ENCODE results near the gene MS4A3. TPM values are rescaled to one million over a fixed set of nuclear protein-coding genes. Genes with fewer than 3 reads are reported as not detected.
"Not testable (repeated sequence)": the region's sequence is repeated elsewhere in the genome, so short reads cannot be mapped to it uniquely, and the experiment has no call there.

The MS4A3 gene
- total RNA-seq, 4 donors from 2014 or later: not detected

GRCh38 chr11:60040109-60040508, 16.4 kb upstream of the MS4A3 start, which contains the start of gene OOSP2:
Gene OOSP2, plus strand, starts transcription at chr11:60040409. Its CDS starts 51 bp downstream, at chr11:60040460.
- TF ChIP-seq CTCF (IDR thresholded peaks at IDR 0.05) (no peak), POLR2A (IDR thresholded peaks at IDR 0.05) (no peak)
- no peak within 1 kb of the TSS for H3K4me3 ChIP-seq
- H3K4me1 ChIP-seq: no peaks in the 10 kb centered on the region
- no peaks in the 10 kb centered on the region for H3K9me3 ChIP-seq
- H3K27ac ChIP-seq: no peak within 1 kb of the TSS
- no peak for DNase-seq
- H3K27me3 ChIP-seq: no peaks in the 10 kb centered on the region
- intact Hi-C loops (cut with DNase I; ENCODE audit: low total_unique reads): no loop called here
- no peaks in the 10 kb centered on the region for H3K36me3 ChIP-seq

- H3K4me3 ChIP-seq; DNase-seq; H3K27ac ChIP-seq; intact Hi-C loops (cut with DNase I; ENCODE audit: low total_unique reads); H3K9me3 ChIP-seq; H3K36me3 ChIP-seq; H3K4me1 ChIP-seq; H3K27me3 ChIP-seq: not testable (repeated sequence)
These were observed 6.0 kb upstream of the MS4A3 start for GRCh38 chr11:60050422-60050821.

- H3K27me3 ChIP-seq; H3K36me3 ChIP-seq; H3K27ac ChIP-seq; H3K4me3 ChIP-seq; intact Hi-C loops (cut with DNase I; ENCODE audit: low total_unique reads); H3K4me1 ChIP-seq; DNase-seq; H3K9me3 ChIP-seq: not testable (repeated sequence)
These were observed 5.6 kb upstream of the MS4A3 start for GRCh38 chr11:60050839-60051238.

GRCh38 chr11:60059052-60059451, 2.6 kb downstream of the MS4A3 start:
- Histone ChIP-seq H3K4me1 (no peaks in the 10 kb centered on the region), H3K27me3 (no peaks in the 10 kb centered on the region), H3K9me3 (no peaks in the 10 kb centered on the region), H3K27ac (no peak overlapping the region), H3K36me3 (no peaks in the 10 kb centered on the region), H3K4me3 (no peak overlapping the region)
- intact Hi-C loops (cut with DNase I; ENCODE audit: low total_unique reads): no loop called here
- no peak for TF ChIP-seq POLR2A (IDR thresholded peaks at IDR 0.05)
- no peak for TF ChIP-seq CTCF (IDR thresholded peaks at IDR 0.05)
- no peak for DNase-seq

GRCh38 chr11:60059521-60060240, 3.2 kb downstream of the MS4A3 start:
- H3K9me3 ChIP-seq: no peaks in the 10 kb centered on the region
- H3K4me3 ChIP-seq: no peak overlapping the region
- intact Hi-C loops (cut with DNase I; ENCODE audit: low total_unique reads): no loop called here
- no peak for DNase-seq
- no peaks in the 10 kb centered on the region for H3K36me3 ChIP-seq
- no peaks in the 10 kb centered on the region for H3K27me3 ChIP-seq
- no peak for TF ChIP-seq CTCF (IDR thresholded peaks at IDR 0.05)
- TF ChIP-seq POLR2A (IDR thresholded peaks at IDR 0.05): no peak
- no peak overlapping the region for H3K27ac ChIP-seq
- H3K4me1 ChIP-seq: no peaks in the 10 kb centered on the region

GRCh38 chr11:60064111-60064510, 7.6 kb downstream of the MS4A3 start:
- no peaks in the 10 kb centered on the region for H3K4me1 ChIP-seq
- intact Hi-C loops (cut with DNase I; ENCODE audit: low total_unique reads): no loop called here
- H3K9me3 ChIP-seq: no peaks in the 10 kb centered on the region
- H3K27me3 ChIP-seq: no peaks in the 10 kb centered on the region
- no peak for DNase-seq
- H3K27ac ChIP-seq: no peak overlapping the region
- H3K4me3 ChIP-seq: no peak overlapping the region
- H3K36me3 ChIP-seq: no peaks in the 10 kb centered on the region
- TF ChIP-seq POLR2A (IDR thresholded peaks at IDR 0.05) (no peak), CTCF (IDR thresholded peaks at IDR 0.05) (no peak)
